Measurements from ENCODE around the gene SYVN1. TPM values are rescaled to one million over a fixed set of nuclear protein-coding genes. Genes with fewer than 3 reads are reported as not detected.
"Not testable (repeated sequence)": the region's sequence is repeated elsewhere in the genome, so short reads cannot be mapped to it uniquely, and the experiment has no call there.

SYVN1 gene
- total RNA-seq, 1 donor from 2014 or later = 76.2 TPM

- DNase-seq (ENCODE audit: low spot score) = no peak
Observed at GRCh38 chr11:65127473-65128181, 6.7 kb downstream of the SYVN1 start.

- DNase-seq (ENCODE audit: low spot score) = no peak
Observed at GRCh38 chr11:65126624-65127274, 7.6 kb downstream of the SYVN1 start.

- no peak for DNase-seq (ENCODE audit: low spot score)
Observed at GRCh38 chr11:65125197-65126056, 8.9 kb downstream of the SYVN1 start.

GRCh38 chr11:65124480-65125196 is 9.7 kb downstream of the SYVN1 start:
- DNase-seq (ENCODE audit: low spot score) = no peak

- peak; percentile 98 for DNase-seq (ENCODE audit: low spot score)
Observed at GRCh38 chr11:65121865-65122696, 12.2 kb downstream of the SYVN1 start, which contains the start of the genes FAU and MRPL49. Gene FAU (minus strand): TSS chr11:65122134. CDS start chr11:65121813, 321 bp downstream. Gene MRPL49 (plus strand): TSS chr11:65122321. CDS start chr11:65122347, 26 bp downstream.

GRCh38 chr11:65121447-65121864 is 12.9 kb downstream of the SYVN1 start:
- DNase-seq (ENCODE audit: low spot score) = no peak

- no peak for DNase-seq (ENCODE audit: low spot score)
Observed at GRCh38 chr11:65120831-65121230, 13.5 kb downstream of the SYVN1 start.

- DNase-seq (ENCODE audit: low spot score) = no peak
Observed at GRCh38 chr11:65119670-65119995, 14.7 kb downstream of the SYVN1 start.

GRCh38 chr11:65118891-65119669 is 15.2 kb downstream of the SYVN1 start:
- DNase-seq (ENCODE audit: low spot score) = not testable (repeated sequence)

- DNase-seq (ENCODE audit: low spot score) = peak; percentile 52
Observed at GRCh38 chr11:65118097-65118837, 16.1 kb downstream of the SYVN1 start.

- peak; percentile 100 for DNase-seq (ENCODE audit: low spot score)
Observed at GRCh38 chr11:65117206-65118096, 16.9 kb downstream of the SYVN1 start, which contains the start of gene ZNHIT2. Gene ZNHIT2 (minus strand): TSS chr11:65117701. CDS start chr11:65117653, 48 bp downstream.

- peak; percentile 54 for DNase-seq (ENCODE audit: low spot score)
Observed at GRCh38 chr11:65116370-65117205, 17.7 kb downstream of the SYVN1 start.

GRCh38 chr11:65115361-65116082 is 18.8 kb downstream of the SYVN1 start:
- no peak for DNase-seq (ENCODE audit: low spot score)

- DNase-seq (ENCODE audit: low spot score) = no peak
Observed at GRCh38 chr11:65114538-65115171, 19.7 kb downstream of the SYVN1 start.

- DNase-seq (ENCODE audit: low spot score) = no peak
Observed at GRCh38 chr11:65113839-65114238, 20.5 kb downstream of the SYVN1 start.

- DNase-seq (ENCODE audit: low spot score) = no peak
Observed at GRCh38 chr11:65113361-65113756, 21.0 kb downstream of the SYVN1 start.

Measured in ureter (tissue), 1 donor.